HEK293 (cell line): Measurements from ENCODE around the gene PCDHA12.
"Not testable (repeated sequence)": the region's sequence is repeated elsewhere in the genome, so short reads cannot be mapped to it uniquely, and the experiment has no call there.

ENCODE experiments used
- CTCF ChIA-PET: fragments of 350-600 bp; formaldehyde crosslinking; extraction: SDS; loops from one replicate; lab custom pipeline; 2021; ENCODE audit warnings: antibody characterized with exemption; lab: Yijun Ruan, JAX
- POLR2A ChIA-PET: fragments of 300-600 bp; formaldehyde crosslinking; extraction: SDS; loops from one replicate; lab custom pipeline; 2020; ENCODE audit warnings: antibody characterized with exemption, inconsistent platforms; lab: Yijun Ruan, JAX
- H3K27ac ChIP-seq: fragments of 200-500 bp; sonication (Bioruptor generic); 2 replicates; pipeline ENCODE4 v1.5.1; 2014; ENCODE audit warnings: low read depth, low read length, control low read depth, inconsistent platforms; ENCODE audit errors: extremely low read depth
- H3K36me3 ChIP-seq, 2 experiments: fragments of 200-500 bp in 1 of 2; sonication (Bioruptor generic) in 1 of 2; 1 replicate in 1 of 2; 2 replicates in 1 of 2; pipeline ENCODE4 v1.5.1; 2014 to 2017; ENCODE audit warnings: inconsistent platforms in 2 of 2, low read length in 2 of 2; ENCODE audit not compliant: control insufficient read depth in 2 of 2, insufficient read depth in 1 of 2
- H3K4me1 ChIP-seq: fragments of 200-500 bp; sonication (Bioruptor generic); 2 replicates; pipeline ENCODE4 v1.5.1; 2014; ENCODE audit warnings: mild to moderate bottlenecking, low read length, inconsistent platforms; ENCODE audit not compliant: control insufficient read depth, insufficient read depth
- H3K4me3 ChIP-seq: 2 replicates; pipeline ENCODE4 v1.5.1; 2011; ENCODE audit warnings: low read depth, mild to moderate bottlenecking, control low read depth, low read length, moderate library complexity
- H3K9me3 ChIP-seq: fragments of 200-500 bp; sonication (Bioruptor generic); 2 replicates; pipeline ENCODE4 v1.5.1; 2014; ENCODE audit warnings: low read depth, low read length, inconsistent platforms; ENCODE audit not compliant: control insufficient read depth, insufficient read depth
- FEZF1 ChIP-seq: fragments of 450-650 bp; formaldehyde crosslinking; IDR thresholded peaks from 2 replicates; pipeline ENCODE4 v1.5.1; 2016; ENCODE audit warnings: missing biosample characterization, missing genetic modification characterization
- GLIS1 ChIP-seq: fragments of 450-650 bp; formaldehyde crosslinking; IDR thresholded peaks from 2 replicates; pipeline ENCODE4 v1.5.1; 2016; ENCODE audit warnings: missing biosample characterization, missing genetic modification characterization
- MEIS1 ChIP-seq: sonication (generic); formaldehyde crosslinking; IDR thresholded peaks from 2 replicates; pipeline ENCODE4 v1.8.1; 2022; ENCODE audit warnings: missing genetic modification reagents, mild to moderate bottlenecking, borderline replicate concordance
- YY1 ChIP-seq: fragments of 450-650 bp; formaldehyde crosslinking; IDR thresholded peaks from 2 replicates; pipeline ENCODE4 v1.5.1; 2018; ENCODE audit warnings: missing biosample characterization, missing genetic modification characterization
- ZFP3 ChIP-seq: fragments of 450-650 bp; formaldehyde crosslinking; IDR thresholded peaks from 2 replicates; pipeline ENCODE4 v1.5.1; 2016; ENCODE audit warnings: low read depth, missing biosample characterization, missing genetic modification characterization
- ZNF155 ChIP-seq: fragments of 450-650 bp; formaldehyde crosslinking; IDR thresholded peaks from 2 replicates; pipeline ENCODE4 v1.5.1; 2016; ENCODE audit warnings: missing biosample characterization, missing genetic modification characterization
- ZNF157 ChIP-seq: fragments of 450-650 bp; formaldehyde crosslinking; IDR thresholded peaks from 2 replicates; pipeline ENCODE4 v1.5.1; 2016; ENCODE audit warnings: missing biosample characterization, missing genetic modification characterization
- ZNF266 ChIP-seq: fragments of 450-650 bp; formaldehyde crosslinking; IDR thresholded peaks from 2 replicates; pipeline ENCODE4 v1.5.1; 2016; ENCODE audit warnings: missing biosample characterization, missing genetic modification characterization, low read depth
- ZNF302 ChIP-seq: fragments of 450-650 bp; formaldehyde crosslinking; IDR thresholded peaks from 2 replicates; pipeline ENCODE4 v1.5.1; 2016; ENCODE audit warnings: missing biosample characterization, missing genetic modification characterization, low read depth
- ZNF654 ChIP-seq: fragments of 450-650 bp; formaldehyde crosslinking; IDR thresholded peaks from 2 replicates; pipeline ENCODE4 v1.5.1; 2016; ENCODE audit warnings: low read depth, missing biosample characterization, missing genetic modification characterization

PCDHA12 gene

GRCh38 chr5:140875085-140876065 is at the start of gene PCDHA12:
PCDHA12 (plus strand) TSS chr5:140875308; CDS start chr5:140875473, 165 bp downstream.
- POLR2A ChIA-PET = no interaction called here
- H3K27ac ChIP-seq = no peak within 1 kb of the TSS
- H3K9me3 ChIP-seq = no peaks in the 10 kb centered on the region
- CTCF ChIA-PET = interaction anchor here (0.6 to 1.6 kb wide), 5 partner anchors 19 to 1262 kb away, joined by 3 to 10 read pairs (median 3); partner anchors contain the start of genes PCDHA10 and PCDHAC1
- TF ChIP-seq ZNF302 (tag by site-specific recombination) = no peak
- H3K4me1 ChIP-seq = no peaks in the 10 kb centered on the region
- H3K4me3 ChIP-seq = no peak within 1 kb of the TSS
- H3K36me3 ChIP-seq = no peaks in the 10 kb centered on the region

GRCh38 chr5:140827704-140828361 is 47.3 kb upstream of the PCDHA12 start, which contains the start of gene PCDHA6:
PCDHA6 (plus strand) TSS chr5:140827960; CDS start chr5:140828092, 132 bp downstream.
- ChIA-PET CTCF (interaction anchor here (0.7 kb wide), 1 partner anchor 22 kb away, joined by 4 read pairs; no protein-coding TSS in a partner anchor), POLR2A (no interaction called here)
- Histone ChIP-seq H3K9me3 (no peaks in the 10 kb centered on the region), H3K36me3 (no peaks in the 10 kb centered on the region), H3K4me3 (no peak within 1 kb of the TSS), H3K4me1 (no peaks in the 10 kb centered on the region), H3K27ac (no peak within 1 kb of the TSS)
- no peak for TF ChIP-seq GLIS1
- no peak for TF ChIP-seq YY1 (tag by site-specific recombination)
- TF ChIP-seq ZNF155 (tag by site-specific recombination) = no peak
- TF ChIP-seq FEZF1 = no peak
- no peak for TF ChIP-seq ZNF157

GRCh38 chr5:140828362-140828737 is 46.8 kb upstream of the PCDHA12 start:
- Histone ChIP-seq H3K36me3 (no peaks in the 10 kb centered on the region), H3K4me3 (no peak overlapping the region), H3K4me1 (no peaks in the 10 kb centered on the region), H3K27ac (no peak overlapping the region), H3K9me3 (no peaks in the 10 kb centered on the region)
- TF ChIP-seq MEIS1 (CRISPR knock-in tag) = no peak
- no peak for TF ChIP-seq ZFP3 (tag by site-specific recombination)
- POLR2A ChIA-PET = no interaction called here
- CTCF ChIA-PET = no interaction called here

- H3K4me1 ChIP-seq, H3K36me3 ChIP-seq, H3K4me3 ChIP-seq, H3K9me3 ChIP-seq, H3K27ac ChIP-seq, POLR2A ChIA-PET: not testable (repeated sequence)
- CTCF ChIA-PET = interaction anchor here (0.8 to 0.9 kb wide), 2 partner anchors 12 to 31 kb away, joined by 3 read pairs; no protein-coding TSS in a partner anchor
Measured at GRCh38 chr5:140829511-140830501, 45.3 kb upstream of the PCDHA12 start.

- POLR2A ChIA-PET = no interaction called here
- no peaks in the 10 kb centered on the region for H3K4me1 ChIP-seq
- H3K9me3 ChIP-seq = no peaks in the 10 kb centered on the region
- H3K27ac ChIP-seq = no peak within 1 kb of the TSS
- CTCF ChIA-PET = interaction anchor here (1.1 kb wide), 1 partner anchor 35 kb away, joined by 3 read pairs; the partner anchor contains the start of gene PCDHA11
- no peaks in the 10 kb centered on the region for H3K36me3 ChIP-seq
- TF ChIP-seq ZNF266 (no peak), ZNF654 (peak; percentile 12; the same call in 1 of the 2 replicates)
- no peak within 1 kb of the TSS for H3K4me3 ChIP-seq
Measured at GRCh38 chr5:140833993-140834392, 41.1 kb upstream of the PCDHA12 start, which contains the start of gene PCDHA7. PCDHA7 (plus strand) TSS chr5:140834269; CDS start chr5:140834384, 115 bp downstream.

- H3K4me1 ChIP-seq, H3K27ac ChIP-seq, POLR2A ChIA-PET, H3K9me3 ChIP-seq, H3K4me3 ChIP-seq, H3K36me3 ChIP-seq: not testable (repeated sequence)
- CTCF ChIA-PET = interaction anchor here (1.1 kb wide), 1 partner anchor 34 kb away, joined by 3 read pairs; the partner anchor contains the start of gene PCDHA11
Measured at GRCh38 chr5:140834439-140835008, 40.6 kb upstream of the PCDHA12 start.
